Psoas muscle (tissue), 8 donors: ENCODE measurements around the gene A3GALT2. TPM values are rescaled to one million over a fixed set of nuclear protein-coding genes. Genes with fewer than 3 reads are reported as not detected.
A peak's percentile ranks its signal among the peaks of the same experiment; 100 is the strongest.

Source experiments
- ATAC-seq, 4 donors: fragments of 200-7000 bp; cut with Tn5 transposase; one replicate each; pipeline ENCODE4 v1.9.1; 2020; ENCODE audit warnings: moderate library complexity in 3 of 4, mild to moderate bottlenecking in 2 of 4
- DNase-seq, 2 donors: peaks; one replicate each; pipeline ENCODE4 v3.0.0-alpha.2; 2020
- H3K27ac ChIP-seq: fragments of 200-600 bp; one replicate; pipeline ENCODE4 v1.8.0; 2022
- H3K27me3 ChIP-seq, 3 donors: fragments of 200-600 bp in 1 of 3; one replicate each; pipeline versions ENCODE4 v1.6.1 to v1.8.0; 2013 to 2022; ENCODE audit warnings: low read length in 2 of 3, mild to moderate bottlenecking in 2 of 3, moderate library complexity in 1 of 3; ENCODE audit not compliant: insufficient read depth in 3 of 3
- H3K36me3 ChIP-seq, 2 donors: fragments of 200-600 bp in 1 of 2; one replicate each; pipeline versions ENCODE4 v1.6.1 to v1.8.0; 2013 to 2022; ENCODE audit warnings: low read depth in 1 of 2, mild to moderate bottlenecking in 1 of 2, moderate library complexity in 1 of 2; ENCODE audit not compliant: insufficient read depth in 1 of 2
- H3K4me1 ChIP-seq: fragments of 200-600 bp; one replicate; pipeline ENCODE4 v1.8.0; 2022
- H3K4me3 ChIP-seq: fragments of 200-600 bp; one replicate; pipeline ENCODE4 v1.8.0; 2022; ENCODE audit warnings: mild to moderate bottlenecking
- H3K9me3 ChIP-seq: fragments of 200-600 bp; one replicate; pipeline ENCODE4 v1.8.0; 2022
- CTCF ChIP-seq: fragments of 200-600 bp; IDR thresholded peaks from one replicate; pipeline ENCODE4 v1.8.0; 2022; ENCODE audit warnings: antibody characterized with exemption
- WGBS, 3 donors: extraction: QIAGEN DNeasy Blood & Tissue Kit; methylation state at CpG; one replicate each; pipeline versions ENCODE4 v1.1.6 to v1.1.7; 2013; 5-methylcytosine and 5-hydroxymethylcytosine counted together
- intact Hi-C, 2 donors: fragments of 100-400 bp; cut with DNase I; formaldehyde crosslinking; loops; one replicate each; pipeline versions ENCODE4 v1.11.0 to v1.14.2; 2022
- polyA plus RNA-seq, 3 donors: library from polyadenylated mRNA; stranded (reverse); fragments of 200-250 nt; gene quantifications; one replicate each; pipeline ENCODE4 v1.2.3, GENCODE V29; 2013
- total RNA-seq, 4 donors: library from RNA; stranded (reverse); fragmentation: NEBNext Ultra II Directional in 2 of 4; extraction: Animal tissue kit (Norgen Biotek cat#: 25700) in 2 of 4; gene quantifications; one replicate each; pipeline versions ENCODE4 v1.2.1 to v1.2.4, GENCODE V29; 2021 to 2023
- donor health status: healthy with polysubstance abuse.
- donor health status: DM: no; HTN: no; CAD: no; lungs with moderate emphysema.
- donor health status: Bipolar disorder and iron deficiency.
- donor health status: healthy.
- donor health status: DM: yes; HTN: yes; CAD: no.
- donor health status: DM: no; HTN: no; CAD: no.
- donor health status: DM: no; HTN: no; CAD: no.
- donor health status: DM: yes; HTN: yes; CAD: no.

Gene A3GALT2
- total and polyA plus RNA-seq, 7 donors = not detected

GRCh38 chr1:33364565-33364918 lies 43.6 kb upstream of the A3GALT2 start:
- WGBS, 3 donors = 26 to 42% (median 39%) methylated on average over 2 of the region's 2 CpGs
- Histone ChIP-seq H3K4me3 (no peak overlapping the region), H3K36me3 (peaks cover 0 to 23% of the 10 kb centered on the region in 2 donors), H3K27ac (peak overlapping the region; percentile 88), H3K9me3 (no peaks in the 10 kb centered on the region), H3K4me1 (peaks cover 54% of the 10 kb centered on the region), H3K27me3 (no peaks in the 10 kb centered on the region)
- no peak for DNase-seq
- ATAC-seq = no peak
- no peak for TF ChIP-seq CTCF
- intact Hi-C loops = loop anchor here in 1 of 2 donors (10.0 kb wide), 1 partner anchor 240 kb away; no protein-coding TSS in a partner anchor

GRCh38 chr1:33363470-33363861 lies 42.6 kb upstream of the A3GALT2 start:
- H3K4me1 ChIP-seq = peaks cover 54% of the 10 kb centered on the region
- intact Hi-C loops = loop anchor here in 1 of 2 donors (10.0 kb wide), 1 partner anchor 239 kb away; no protein-coding TSS in a partner anchor

GRCh38 chr1:33363021-33363420 lies 42.1 kb upstream of the A3GALT2 start:
- Histone ChIP-seq H3K9me3 (no peaks in the 10 kb centered on the region), H3K4me3 (no peak overlapping the region), H3K36me3 (peaks cover 0 to 8% of the 10 kb centered on the region in 2 donors), H3K27me3 (no peaks in the 10 kb centered on the region), H3K27ac (no peak overlapping the region), H3K4me1 (peaks cover 54% of the 10 kb centered on the region)
- ATAC-seq (no peak), DNase-seq (no peak)
- 62 to 70% (median 66%) methylated on average over 5 of the region's 5 CpGs for WGBS, 3 donors
- TF ChIP-seq CTCF = no peak
- intact Hi-C loops = loop anchor here in 1 of 2 donors (10.0 kb wide), 1 partner anchor 238 kb away; no protein-coding TSS in a partner anchor

More at GRCh38 chr1:33363470-33363861, 42.6 kb upstream of the A3GALT2 start:
- DNase-seq (no peak), ATAC-seq (no peak)
- no peaks in the 10 kb centered on the region for H3K27me3 ChIP-seq
- H3K9me3 ChIP-seq = no peaks in the 10 kb centered on the region
- peak overlapping the region; percentile 46 for H3K27ac ChIP-seq
- peaks cover 0 to 12% of the 10 kb centered on the region in 2 donors for H3K36me3 ChIP-seq
- WGBS, 3 donors = 47 to 65% (median 56%) methylated on average over 5 of the region's 5 CpGs
- H3K4me3 ChIP-seq = no peak overlapping the region
- no peak for TF ChIP-seq CTCF

GRCh38 chr1:33361532-33362235 lies 40.8 kb upstream of the A3GALT2 start:
- intact Hi-C loops = loop anchor here in 1 of 2 donors (10.0 kb wide), 1 partner anchor 237 kb away; no protein-coding TSS in a partner anchor
- ATAC-seq = no peak
- peaks cover 44% of the 10 kb centered on the region for H3K4me1 ChIP-seq

More at GRCh38 chr1:33361532-33362235, 40.8 kb upstream of the A3GALT2 start:
- Histone ChIP-seq H3K36me3 (peaks cover 0 to 16% of the 10 kb centered on the region in 2 donors), H3K9me3 (no peaks in the 10 kb centered on the region), H3K27ac (no peak overlapping the region), H3K27me3 (no peaks in the 10 kb centered on the region), H3K4me3 (no peak overlapping the region)
- DNase-seq = peak in 1 of 2 donors; percentile 67
- no peak for TF ChIP-seq CTCF
- 58 to 63% (median 60%) methylated on average over 11 of the region's 11 CpGs for WGBS, 3 donors
